ENCODE results near the gene FAM217B.
A peak's percentile ranks its signal among the peaks of the same experiment; 100 is the strongest.
"Not testable (repeated sequence)": the region's sequence is repeated elsewhere in the genome, so short reads cannot be mapped to it uniquely, and the experiment has no call there.

Gene FAM217B

DNA sequence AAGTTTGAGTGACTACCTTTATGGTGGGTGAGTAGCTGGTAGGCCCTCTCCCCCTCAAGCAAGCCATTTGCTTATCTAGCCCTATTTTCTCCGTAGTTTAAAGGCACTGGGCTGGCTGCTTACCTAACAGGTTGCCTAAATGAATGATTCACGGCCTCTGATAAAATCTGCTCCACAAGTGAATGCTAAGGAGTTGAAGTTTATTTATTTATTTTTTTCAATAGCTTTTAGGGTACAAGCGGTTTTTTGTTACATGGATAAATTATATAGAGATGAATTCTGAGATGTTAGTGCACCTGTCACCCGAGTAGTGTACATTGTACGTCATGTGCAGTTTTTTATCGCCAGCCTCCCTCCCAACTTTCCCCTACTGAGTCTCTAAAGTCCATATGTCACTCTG, 9.7 kb downstream of the FAM217B start:
- intact Hi-C loops (cut with DNase I; ENCODE audit: low total_unique reads), result loop anchor here (5.0 kb wide), 1 partner anchor 1102 kb away; no protein-coding TSS in a partner anchor
- Histone ChIP-seq H3K4me1 (peaks cover 0 to 13% (median under 1%) of the 10 kb centered on the region in 4 donors), H3K4me3 (no peak overlapping the region), H3K27ac (no peak overlapping the region), H3K27me3 (no peaks in the 10 kb centered on the region), H3K9me3 (no peaks in the 10 kb centered on the region), H3K36me3 (peaks cover 0 to 13% (median 12%) of the 10 kb centered on the region in 3 donors)
- TF ChIP-seq, protein P1, sequence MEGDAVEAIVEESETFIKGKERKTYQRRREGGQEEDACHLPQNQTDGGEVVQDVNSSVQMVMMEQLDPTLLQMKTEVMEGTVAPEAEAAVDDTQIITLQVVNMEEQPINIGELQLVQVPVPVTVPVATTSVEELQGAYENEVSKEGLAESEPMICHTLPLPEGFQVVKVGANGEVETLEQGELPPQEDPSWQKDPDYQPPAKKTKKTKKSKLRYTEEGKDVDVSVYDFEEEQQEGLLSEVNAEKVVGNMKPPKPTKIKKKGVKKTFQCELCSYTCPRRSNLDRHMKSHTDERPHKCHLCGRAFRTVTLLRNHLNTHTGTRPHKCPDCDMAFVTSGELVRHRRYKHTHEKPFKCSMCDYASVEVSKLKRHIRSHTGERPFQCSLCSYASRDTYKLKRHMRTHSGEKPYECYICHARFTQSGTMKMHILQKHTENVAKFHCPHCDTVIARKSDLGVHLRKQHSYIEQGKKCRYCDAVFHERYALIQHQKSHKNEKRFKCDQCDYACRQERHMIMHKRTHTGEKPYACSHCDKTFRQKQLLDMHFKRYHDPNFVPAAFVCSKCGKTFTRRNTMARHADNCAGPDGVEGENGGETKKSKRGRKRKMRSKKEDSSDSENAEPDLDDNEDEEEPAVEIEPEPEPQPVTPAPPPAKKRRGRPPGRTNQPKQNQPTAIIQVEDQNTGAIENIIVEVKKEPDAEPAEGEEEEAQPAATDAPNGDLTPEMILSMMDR (IDR thresholded peaks at IDR 0.05), result no peak
- DNase-seq, result no peak

DNA sequence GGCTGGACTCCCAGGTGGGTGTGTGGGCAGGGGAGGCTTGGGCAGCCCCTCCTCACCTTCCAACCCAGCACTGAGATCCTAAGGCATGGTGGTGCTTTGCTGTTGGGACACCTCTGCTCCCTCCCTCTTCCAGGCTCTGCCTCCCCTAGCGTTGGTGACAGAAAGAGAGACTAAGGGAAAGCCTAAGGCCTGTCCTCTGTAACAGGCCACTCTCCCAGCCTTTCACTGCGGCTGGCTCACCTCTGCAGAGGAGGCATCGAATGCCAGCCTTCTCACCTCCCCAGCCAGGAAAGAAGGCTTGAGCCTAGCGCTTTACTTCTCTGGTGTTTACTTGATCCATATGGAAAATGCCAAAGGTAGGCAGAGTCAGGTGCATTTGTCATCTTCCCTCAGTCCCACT, 14.5 kb downstream of the FAM217B start:
- Histone ChIP-seq H3K27me3 (no peaks in the 10 kb centered on the region), H3K9me3 (no peaks in the 10 kb centered on the region), H3K4me3 (no peak overlapping the region), H3K27ac (no peak overlapping the region), H3K36me3 (peaks cover 5 to 21% (median 12%) of the 10 kb centered on the region in 3 donors), H3K4me1 (no peaks in the 10 kb centered on the region)
- TF ChIP-seq, protein P1 (IDR thresholded peaks at IDR 0.05), result no peak
- intact Hi-C loops (cut with DNase I; ENCODE audit: low total_unique reads), result loop anchor here (1.0 to 5.0 kb wide), 2 partner anchors 43 to 1098 kb away; no protein-coding TSS in a partner anchor
- no peak for DNase-seq

DNA sequence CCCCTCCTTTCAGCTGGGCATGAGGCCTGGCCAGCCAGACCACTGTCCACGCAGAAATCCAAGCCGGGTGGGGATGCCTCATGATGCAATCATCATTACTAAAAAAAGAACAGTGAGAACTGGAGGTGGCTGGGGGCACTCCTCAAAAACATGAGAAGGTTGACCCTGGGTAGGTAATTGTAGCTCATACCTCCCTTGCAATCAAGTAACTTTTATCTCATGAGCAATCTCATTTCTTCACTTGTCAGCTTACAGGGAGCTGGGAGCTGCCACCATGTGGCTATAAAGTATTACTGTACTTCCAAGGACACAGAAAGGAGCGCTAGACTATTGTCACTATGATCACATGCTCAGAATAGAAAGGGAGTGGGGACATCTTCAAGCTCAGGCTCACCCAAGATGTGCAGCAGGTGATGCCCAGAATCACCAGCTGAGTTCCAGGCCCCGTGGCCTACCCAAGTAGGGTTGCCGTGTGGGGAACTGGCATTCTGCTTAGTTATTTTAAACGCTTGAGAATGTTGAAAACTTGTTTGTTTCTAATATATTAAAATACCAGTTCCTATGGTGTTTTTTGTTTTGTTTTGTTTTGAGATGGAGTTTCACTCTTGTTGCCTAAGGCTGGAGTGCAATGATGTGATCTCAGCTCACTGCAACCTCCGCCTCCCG, 15.1 kb downstream of the FAM217B start:
- H3K27me3 ChIP-seq, result no peaks in the 10 kb centered on the region
- DNase-seq, result no peak
- H3K9me3 ChIP-seq, result no peaks in the 10 kb centered on the region
- intact Hi-C loops (cut with DNase I; ENCODE audit: low total_unique reads), result no loop called here
- TF ChIP-seq, protein P1 (IDR thresholded peaks at IDR 0.05), result peak in 1 of 2 experiments; percentile 14
- no peaks in the 10 kb centered on the region for H3K4me1 ChIP-seq
- no peak overlapping the region for H3K4me3 ChIP-seq
- H3K36me3 ChIP-seq, result peaks cover 5 to 21% (median 15%) of the 10 kb centered on the region in 3 donors
- H3K27ac ChIP-seq, result no peak overlapping the region

DNA sequence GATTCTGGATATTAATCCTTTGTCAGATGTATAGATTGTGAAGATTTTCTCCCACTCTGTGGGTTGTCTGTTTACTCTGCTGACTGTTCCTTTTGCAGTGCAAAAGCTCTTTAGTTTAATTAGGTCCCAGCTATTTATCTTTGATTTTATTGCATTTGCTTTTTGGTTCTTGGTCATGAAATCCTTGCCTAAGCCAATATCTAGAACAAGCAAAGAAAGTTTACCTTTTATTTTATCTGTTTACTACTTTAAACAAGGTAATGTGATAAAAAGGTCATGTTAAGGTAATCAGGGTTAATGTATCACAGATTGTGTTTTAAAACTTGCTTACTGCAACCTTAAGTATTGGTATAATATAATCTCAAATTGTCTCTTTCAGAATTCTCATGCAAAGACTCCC, 17.4 kb downstream of the FAM217B start:
- H3K27ac ChIP-seq; intact Hi-C loops (cut with DNase I; ENCODE audit: low total_unique reads); H3K4me1 ChIP-seq; H3K4me3 ChIP-seq; H3K27me3 ChIP-seq; DNase-seq; H3K9me3 ChIP-seq: not testable (repeated sequence)
- H3K36me3 ChIP-seq, result peaks cover 0 to 15% (median 12%) of the 10 kb centered on the region in 3 donors

DNA sequence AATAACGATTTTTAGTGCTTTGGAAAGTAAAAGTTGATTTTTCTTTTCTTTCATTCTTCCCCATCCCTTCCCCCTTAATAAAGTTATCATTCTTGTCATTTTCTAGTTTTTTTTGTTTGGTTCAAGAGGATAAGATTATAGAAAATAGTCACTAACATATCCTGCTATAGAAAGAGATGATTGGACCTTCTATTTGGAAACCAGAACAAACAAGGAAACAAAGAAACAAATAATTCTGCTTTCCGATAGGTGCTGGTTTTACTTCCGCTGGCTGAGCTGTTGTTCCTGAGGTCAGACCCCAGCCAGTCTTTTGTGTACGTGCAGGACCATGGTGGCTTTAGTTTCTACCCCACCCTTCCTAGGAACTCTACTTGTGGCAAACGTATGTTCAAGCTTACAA, 17.9 kb downstream of the FAM217B start, which contains the start of gene CDH26:
Gene CDH26, plus strand, starts transcription at position 301 of the 400 bp plus-strand sequence. CDS start 304 bp downstream, outside the sequence.
- TF ChIP-seq, protein P1 (IDR thresholded peaks at IDR 0.05), result no peak
- Histone ChIP-seq H3K36me3 (peaks cover 0 to 15% (median 12%) of the 10 kb centered on the region in 3 donors), H3K27me3 (no peaks in the 10 kb centered on the region), H3K27ac (no peak within 1 kb of the TSS), H3K4me3 (no peak within 1 kb of the TSS), H3K9me3 (no peaks in the 10 kb centered on the region), H3K4me1 (no peaks in the 10 kb centered on the region)
- intact Hi-C loops (cut with DNase I; ENCODE audit: low total_unique reads), result no loop called here
- no peak for DNase-seq

DNA sequence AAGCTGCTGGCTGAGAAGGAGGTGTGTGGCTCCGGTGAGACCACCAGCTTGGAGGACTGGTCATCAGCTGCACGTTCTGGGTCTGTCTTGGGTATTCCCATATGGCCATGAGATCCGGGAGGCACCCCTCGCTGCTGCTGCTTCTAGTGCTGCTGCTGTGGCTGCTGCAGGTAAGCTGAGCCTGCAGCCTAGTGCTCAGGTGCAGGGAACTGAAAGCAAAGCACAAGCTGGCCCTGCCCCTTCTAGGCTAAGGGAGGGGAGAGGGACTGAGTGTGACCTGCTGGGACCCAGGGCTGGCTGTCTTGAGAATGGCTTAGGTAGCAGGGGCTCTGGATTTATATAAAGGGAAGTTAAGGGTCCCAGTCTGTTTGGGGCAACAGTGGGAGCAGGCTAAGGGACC, 18.4 kb downstream of the FAM217B start:
- H3K4me3 ChIP-seq, result no peak overlapping the region
- intact Hi-C loops (cut with DNase I; ENCODE audit: low total_unique reads), result no loop called here
- no peak for DNase-seq
- H3K27me3 ChIP-seq, result no peaks in the 10 kb centered on the region
- H3K27ac ChIP-seq, result no peak overlapping the region
- H3K36me3 ChIP-seq, result peaks cover 0 to 15% (median 12%) of the 10 kb centered on the region in 3 donors
- H3K9me3 ChIP-seq, result no peaks in the 10 kb centered on the region
- no peaks in the 10 kb centered on the region for H3K4me1 ChIP-seq
- TF ChIP-seq, protein P1 (IDR thresholded peaks at IDR 0.05), result no peak

Data from tibial artery (tissue), 4 donors.